Body of pancreas (tissue), 4 donors: Measurements from ENCODE around the gene PHC2.

Source experiments
- CTCF ChIP-seq, 7 experiments: fragments of 450-650 bp in 4 of 7; fragments of 200-600 bp in 3 of 7; sonication (generic) in 3 of 7; IDR thresholded peaks; one replicate each; pipeline ENCODE4 v1.5.1; 2016 to 2019; ENCODE audit warnings: antibody characterized with exemption in 7 of 7
- POLR2A ChIP-seq, 3 donors: fragments of 450-650 bp; IDR thresholded peaks; one replicate each; pipeline ENCODE4 v1.6.1; 2016; ENCODE audit warnings: antibody characterized with exemption in 3 of 3, mild to moderate bottlenecking in 2 of 3

GRCh38 chr1:33319186-33319948, 111.5 kb downstream of the PHC2 start:
- TF ChIP-seq POLR2A (IDR thresholded peaks at IDR 0.05) (no peak), CTCF (IDR thresholded peaks at IDR 0.05) (no peak)
